ENCODE results near the gene SH3D19.

DNA sequence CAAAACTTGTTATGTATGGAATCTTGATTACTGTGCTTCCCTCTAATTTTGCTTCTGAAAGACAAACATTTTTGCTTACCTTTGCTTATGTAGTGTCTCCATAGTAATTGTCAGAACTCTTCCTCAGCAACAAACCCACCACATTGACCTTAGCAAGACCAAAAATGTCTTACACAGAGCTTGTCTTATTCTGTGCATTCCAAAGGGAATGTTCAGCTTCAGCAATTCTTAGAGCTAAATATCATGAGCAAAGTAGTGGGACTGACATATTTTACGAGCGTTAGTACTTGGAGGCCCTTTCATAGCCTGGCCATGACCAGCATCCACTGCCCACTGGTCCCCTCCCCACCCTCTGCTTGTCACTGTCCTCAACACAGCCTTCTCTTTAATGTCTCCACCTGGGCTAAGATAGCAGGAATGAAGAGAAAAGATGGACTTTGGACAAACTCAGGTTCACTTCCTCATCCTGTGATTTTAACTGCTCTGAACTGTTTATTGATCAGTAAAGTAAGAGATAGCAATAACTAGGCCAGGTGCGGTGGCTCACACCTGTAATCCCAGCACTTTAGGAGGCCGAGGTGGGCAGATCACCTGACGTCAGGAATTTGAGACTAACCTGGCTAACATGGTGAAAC, 15.5 kb upstream of the SH3D19 start:
- TF ChIP-seq, protein P1, sequence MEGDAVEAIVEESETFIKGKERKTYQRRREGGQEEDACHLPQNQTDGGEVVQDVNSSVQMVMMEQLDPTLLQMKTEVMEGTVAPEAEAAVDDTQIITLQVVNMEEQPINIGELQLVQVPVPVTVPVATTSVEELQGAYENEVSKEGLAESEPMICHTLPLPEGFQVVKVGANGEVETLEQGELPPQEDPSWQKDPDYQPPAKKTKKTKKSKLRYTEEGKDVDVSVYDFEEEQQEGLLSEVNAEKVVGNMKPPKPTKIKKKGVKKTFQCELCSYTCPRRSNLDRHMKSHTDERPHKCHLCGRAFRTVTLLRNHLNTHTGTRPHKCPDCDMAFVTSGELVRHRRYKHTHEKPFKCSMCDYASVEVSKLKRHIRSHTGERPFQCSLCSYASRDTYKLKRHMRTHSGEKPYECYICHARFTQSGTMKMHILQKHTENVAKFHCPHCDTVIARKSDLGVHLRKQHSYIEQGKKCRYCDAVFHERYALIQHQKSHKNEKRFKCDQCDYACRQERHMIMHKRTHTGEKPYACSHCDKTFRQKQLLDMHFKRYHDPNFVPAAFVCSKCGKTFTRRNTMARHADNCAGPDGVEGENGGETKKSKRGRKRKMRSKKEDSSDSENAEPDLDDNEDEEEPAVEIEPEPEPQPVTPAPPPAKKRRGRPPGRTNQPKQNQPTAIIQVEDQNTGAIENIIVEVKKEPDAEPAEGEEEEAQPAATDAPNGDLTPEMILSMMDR (conservative IDR thresholded peaks at IDR 0.05; ENCODE audit: low read length) = no peak
- TF ChIP-seq EZH2phosphoT487 (IDR thresholded peaks at IDR 0.05; ENCODE audit: borderline replicate concordance, low read depth, low read length) = no peak

All from OCI-LY7 (cell line).